ENCODE results near the gene ABCC12.

GRCh38 chr16:48182979-48183537 lies 27.3 kb upstream of the ABCC12 start:
- TF ChIP-seq CTCF (IDR thresholded peaks at IDR 0.05) = no peak
- no peak for TF ChIP-seq POLR2A (IDR thresholded peaks at IDR 0.05)
